ENCODE measurements around the gene RASA3. TPM values are rescaled to one million over a fixed set of nuclear protein-coding genes. Genes with fewer than 3 reads are reported as not detected.

RASA3 gene
- total RNA-seq, 2 donors from 2014 or later, result 10.2 to 13.2 TPM

DNA sequence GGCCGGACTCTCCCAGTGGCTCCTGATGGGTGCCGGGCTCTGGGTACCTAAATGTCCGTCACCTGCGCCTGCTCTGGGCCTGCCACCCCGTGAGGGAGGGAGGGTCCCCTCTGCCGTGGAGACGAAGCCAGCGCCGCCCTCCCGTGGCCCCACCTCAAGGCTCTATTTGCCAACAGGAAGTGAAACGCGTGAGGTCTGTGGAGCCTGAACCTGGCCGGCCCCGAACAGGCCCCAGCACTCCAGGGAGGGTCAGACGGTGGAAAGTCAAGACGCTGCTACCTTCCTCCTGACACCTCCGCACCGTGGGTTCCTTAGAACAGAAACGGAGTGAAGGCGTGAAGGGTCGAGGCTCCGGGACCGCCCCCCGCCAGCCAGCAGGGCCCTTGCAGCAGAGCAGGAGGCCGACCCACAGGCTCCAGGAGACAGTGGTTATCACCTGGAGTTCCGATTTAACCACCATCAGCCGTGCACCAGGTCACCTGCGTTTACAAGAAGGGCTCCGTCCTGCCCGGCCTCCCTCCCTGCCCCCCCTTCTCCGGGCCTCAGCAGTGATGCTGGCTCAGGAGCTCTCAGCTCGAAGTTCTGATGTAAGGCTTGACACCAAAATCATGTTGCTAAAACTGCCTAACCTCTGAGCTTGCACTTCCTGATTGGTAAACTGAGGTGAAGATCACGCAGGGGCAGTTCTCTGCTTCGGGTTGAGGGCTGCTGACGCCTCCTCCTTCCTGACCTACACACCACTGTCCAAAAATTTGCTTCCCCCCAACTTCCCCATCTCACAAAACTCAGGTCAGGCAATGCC, 107.6 kb downstream of the RASA3 start:
- Histone ChIP-seq H3K27me3 (no peaks in the 10 kb centered on the region), H3K4me3 (no peak overlapping the region), H3K9me3 (no peaks in the 10 kb centered on the region), H3K36me3 (peaks cover 12% of the 10 kb centered on the region), H3K4me1 (peaks cover 0 to 21% of the 10 kb centered on the region in 2 donors), H3K27ac (no peak overlapping the region)
- TF ChIP-seq, protein P1, sequence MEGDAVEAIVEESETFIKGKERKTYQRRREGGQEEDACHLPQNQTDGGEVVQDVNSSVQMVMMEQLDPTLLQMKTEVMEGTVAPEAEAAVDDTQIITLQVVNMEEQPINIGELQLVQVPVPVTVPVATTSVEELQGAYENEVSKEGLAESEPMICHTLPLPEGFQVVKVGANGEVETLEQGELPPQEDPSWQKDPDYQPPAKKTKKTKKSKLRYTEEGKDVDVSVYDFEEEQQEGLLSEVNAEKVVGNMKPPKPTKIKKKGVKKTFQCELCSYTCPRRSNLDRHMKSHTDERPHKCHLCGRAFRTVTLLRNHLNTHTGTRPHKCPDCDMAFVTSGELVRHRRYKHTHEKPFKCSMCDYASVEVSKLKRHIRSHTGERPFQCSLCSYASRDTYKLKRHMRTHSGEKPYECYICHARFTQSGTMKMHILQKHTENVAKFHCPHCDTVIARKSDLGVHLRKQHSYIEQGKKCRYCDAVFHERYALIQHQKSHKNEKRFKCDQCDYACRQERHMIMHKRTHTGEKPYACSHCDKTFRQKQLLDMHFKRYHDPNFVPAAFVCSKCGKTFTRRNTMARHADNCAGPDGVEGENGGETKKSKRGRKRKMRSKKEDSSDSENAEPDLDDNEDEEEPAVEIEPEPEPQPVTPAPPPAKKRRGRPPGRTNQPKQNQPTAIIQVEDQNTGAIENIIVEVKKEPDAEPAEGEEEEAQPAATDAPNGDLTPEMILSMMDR (IDR thresholded peaks at IDR 0.05), result no peak
- DNase-seq (ENCODE audit: low spot score), result no peak

DNA sequence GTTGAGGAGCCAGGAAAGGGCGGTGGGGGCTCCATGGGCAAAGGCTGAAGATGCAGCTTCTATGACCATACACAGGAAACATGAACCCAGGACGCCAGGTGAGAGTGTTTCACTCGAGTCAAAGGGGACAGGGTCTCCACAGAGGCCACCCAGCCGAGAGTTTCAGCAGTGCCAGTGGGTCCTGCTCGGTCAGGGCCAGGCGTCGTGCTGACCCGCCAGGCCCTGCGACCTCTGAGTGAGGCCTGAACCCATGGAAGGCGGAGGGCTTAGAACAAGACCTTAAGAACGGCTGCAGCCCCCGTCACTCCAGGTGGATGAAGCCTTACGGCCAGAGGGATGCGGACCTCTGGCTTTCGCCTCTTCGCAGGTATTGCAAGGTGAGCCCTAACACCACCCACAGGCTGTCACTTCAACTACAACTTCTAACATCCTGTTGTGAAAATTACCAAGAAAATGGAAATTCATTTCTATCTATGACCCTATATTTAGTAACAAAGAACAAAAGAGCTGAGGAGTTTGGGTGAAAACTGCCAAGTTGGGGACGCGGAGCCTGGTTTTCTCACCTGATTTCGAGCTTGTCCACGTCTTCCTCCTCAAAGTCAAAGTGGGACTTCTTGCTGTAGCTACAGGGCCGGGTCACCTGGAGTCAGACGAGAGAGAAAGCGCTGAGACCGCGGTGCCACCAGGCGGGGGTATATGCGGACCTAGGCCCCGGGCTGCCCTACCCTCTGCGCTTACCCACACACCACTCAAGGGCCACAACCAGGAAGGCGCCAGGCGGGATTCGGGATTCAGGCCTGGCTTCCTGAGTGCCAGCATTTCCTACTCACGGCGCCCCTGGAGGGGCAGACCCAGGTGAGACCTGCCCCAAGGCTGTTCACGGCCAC, 108.5 kb downstream of the RASA3 start:
- Histone ChIP-seq H3K27ac (no peak overlapping the region), H3K27me3 (no peaks in the 10 kb centered on the region), H3K4me3 (no peak overlapping the region), H3K36me3 (peaks cover 18% of the 10 kb centered on the region), H3K9me3 (no peaks in the 10 kb centered on the region), H3K4me1 (peaks cover 0 to 21% of the 10 kb centered on the region in 2 donors)
- TF ChIP-seq, protein P1 (IDR thresholded peaks at IDR 0.05), result no peak
- no peak for DNase-seq (ENCODE audit: low spot score)

DNA sequence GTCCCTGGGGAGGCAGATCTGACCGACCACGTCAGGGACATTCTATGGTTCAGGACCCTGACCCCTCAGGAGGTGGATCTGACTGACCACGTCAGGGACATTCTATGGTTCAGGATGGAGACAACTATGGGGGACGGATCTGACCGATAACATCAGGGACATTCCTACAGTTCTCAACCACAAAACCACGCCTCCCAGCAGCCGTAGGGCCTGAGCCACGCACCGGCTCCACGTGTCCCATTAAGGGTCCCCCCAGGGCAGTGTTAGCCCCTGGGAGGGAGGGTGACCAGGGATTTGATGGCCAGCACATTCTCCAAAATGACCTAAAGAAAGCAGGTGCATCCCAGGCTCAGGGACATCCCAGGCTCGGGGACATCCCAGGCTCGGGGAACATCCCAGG, 109.5 kb downstream of the RASA3 start:
- Histone ChIP-seq H3K4me3 (no peak overlapping the region), H3K27ac (no peak overlapping the region), H3K9me3 (no peaks in the 10 kb centered on the region), H3K4me1 (peaks cover 0 to 21% of the 10 kb centered on the region in 2 donors), H3K36me3 (peaks cover 29% of the 10 kb centered on the region), H3K27me3 (no peaks in the 10 kb centered on the region)
- no peak for DNase-seq (ENCODE audit: low spot score)
- TF ChIP-seq, protein P1 (IDR thresholded peaks at IDR 0.05), result no peak

DNA sequence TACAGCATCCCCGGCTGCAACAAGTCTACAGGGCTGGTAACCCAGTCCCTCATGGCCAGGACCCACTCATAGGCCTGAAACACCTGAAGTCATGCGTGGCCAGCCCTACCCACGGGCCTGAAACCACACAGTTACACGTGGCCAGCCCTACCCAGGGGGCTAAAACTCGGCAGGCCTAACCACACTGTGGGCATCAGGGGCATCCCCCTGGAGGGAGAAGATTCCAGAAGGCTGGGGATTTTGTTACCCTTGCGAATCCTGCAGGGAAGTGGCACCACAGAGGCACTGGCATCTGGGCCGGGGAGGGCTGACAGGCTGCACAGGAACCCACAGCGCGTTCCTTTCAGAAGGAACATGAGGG, 110.1 kb downstream of the RASA3 start:
- H3K4me3 ChIP-seq, result no peak overlapping the region

DNA sequence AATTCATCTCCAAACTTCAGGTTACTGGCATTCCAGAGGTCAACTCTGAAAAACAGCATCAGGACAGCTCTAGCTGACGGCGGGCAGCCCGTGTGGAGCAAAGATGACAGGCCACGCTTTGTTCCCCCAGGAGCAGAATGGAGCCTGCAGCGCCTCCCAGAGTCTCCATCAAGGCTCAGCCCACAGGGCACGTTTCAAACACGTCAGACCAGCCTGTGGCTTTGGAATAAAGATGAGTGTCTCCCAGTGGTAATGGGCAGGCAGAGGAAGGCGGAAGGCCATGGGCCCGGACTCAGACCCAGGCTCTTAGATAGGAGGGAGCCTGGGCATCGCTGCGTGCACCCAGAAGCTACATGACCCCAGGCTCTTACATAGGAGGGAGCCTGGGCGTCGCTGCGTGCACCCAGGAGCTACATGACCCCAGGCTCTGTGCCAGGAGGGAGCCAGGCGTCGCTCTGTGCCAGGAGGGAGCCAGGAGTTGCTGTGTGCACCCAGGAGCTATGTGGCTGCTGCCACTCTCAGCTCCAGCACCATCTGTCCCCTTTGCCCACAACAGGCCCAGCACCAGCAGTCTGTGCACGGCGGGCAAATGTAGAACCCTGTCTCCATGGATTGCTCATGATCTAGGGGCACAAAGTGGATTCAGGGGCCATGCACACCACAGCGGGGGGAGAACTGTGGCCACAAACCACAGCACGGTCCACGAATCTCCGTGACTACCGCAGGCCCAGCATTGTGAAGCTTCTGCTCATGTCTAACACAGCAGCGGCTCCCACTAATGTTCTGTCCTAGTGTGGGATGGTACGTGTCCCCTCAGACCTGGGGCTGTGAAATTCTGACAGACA, 110.7 kb downstream of the RASA3 start:
- no peak for DNase-seq (ENCODE audit: low spot score)
- Histone ChIP-seq H3K9me3 (no peaks in the 10 kb centered on the region), H3K36me3 (peaks cover 30% of the 10 kb centered on the region), H3K4me3 (no peak overlapping the region), H3K27ac (no peak overlapping the region), H3K4me1 (peaks cover 0 to 9% of the 10 kb centered on the region in 2 donors), H3K27me3 (no peaks in the 10 kb centered on the region)
- TF ChIP-seq, protein P1 (IDR thresholded peaks at IDR 0.05), result no peak

More for the DNA sequence above, 110.1 kb downstream of the RASA3 start:
- Histone ChIP-seq H3K27ac (no peak overlapping the region), H3K9me3 (no peaks in the 10 kb centered on the region), H3K27me3 (no peaks in the 10 kb centered on the region), H3K4me1 (peaks cover 0 to 15% of the 10 kb centered on the region in 2 donors), H3K36me3 (peaks cover 30% of the 10 kb centered on the region)
- TF ChIP-seq, protein P1 (IDR thresholded peaks at IDR 0.05), result no peak
- no peak for DNase-seq (ENCODE audit: low spot score)

All from right atrium auricular region (tissue), 2 donors.